ENCODE data around the gene TENT4A. TPM values are rescaled to one million over a fixed set of nuclear protein-coding genes. Genes with fewer than 3 reads are reported as not detected.

Gene TENT4A
- total and polyA plus RNA-seq, 8 donors, result 3.5 to 37.4 (median 15.8) TPM

DNA sequence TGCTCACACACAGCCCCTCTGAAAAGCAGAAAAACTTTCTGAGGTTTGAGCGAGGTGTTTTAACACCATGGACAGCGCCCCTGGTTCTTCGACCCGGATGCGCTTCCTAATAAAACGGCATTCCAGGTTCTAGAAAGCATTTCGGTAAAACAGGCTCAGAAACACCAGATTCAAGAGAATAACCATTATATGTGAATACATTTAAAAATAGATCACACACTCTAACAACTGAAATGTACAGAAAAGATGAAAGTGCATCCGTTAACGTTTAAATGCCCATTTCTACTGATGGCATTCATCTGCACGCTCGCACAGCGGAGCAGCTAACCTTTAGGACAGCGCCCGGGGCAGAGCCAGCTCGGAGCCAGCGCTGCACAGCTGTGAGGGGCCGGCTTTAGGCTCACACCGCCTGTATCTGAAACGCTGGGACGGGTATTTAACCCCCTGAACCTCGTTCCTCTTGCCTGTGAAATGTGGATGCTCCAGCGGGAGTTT is 26.3 kb upstream of the TENT4A start:
- Histone ChIP-seq H3K27me3 (peaks cover 0 to 53% (median 0%) of the 10 kb centered on the region in 3 donors), H3K36me3 (no peaks in the 10 kb centered on the region), H3K27ac (no peak overlapping the region), H3K4me1 (peaks cover 0 to 12% (median 3%) of the 10 kb centered on the region in 4 donors), H3K9me3 (no peaks in the 10 kb centered on the region), H3K4me3 (peak overlapping the region in 3 of 4 donors; percentile 25 to 36 (median 30))
- intact Hi-C loops (cut with DNase I; ENCODE audit: low total_unique reads), result no loop called here
- peak in 1 of 2 donors; percentile 82 for DNase-seq
- WGBS, 5 donors, result 2 to 5% (median 3%) methylated on average over 22 of the region's 22 CpGs
- TF ChIP-seq, protein P1, sequence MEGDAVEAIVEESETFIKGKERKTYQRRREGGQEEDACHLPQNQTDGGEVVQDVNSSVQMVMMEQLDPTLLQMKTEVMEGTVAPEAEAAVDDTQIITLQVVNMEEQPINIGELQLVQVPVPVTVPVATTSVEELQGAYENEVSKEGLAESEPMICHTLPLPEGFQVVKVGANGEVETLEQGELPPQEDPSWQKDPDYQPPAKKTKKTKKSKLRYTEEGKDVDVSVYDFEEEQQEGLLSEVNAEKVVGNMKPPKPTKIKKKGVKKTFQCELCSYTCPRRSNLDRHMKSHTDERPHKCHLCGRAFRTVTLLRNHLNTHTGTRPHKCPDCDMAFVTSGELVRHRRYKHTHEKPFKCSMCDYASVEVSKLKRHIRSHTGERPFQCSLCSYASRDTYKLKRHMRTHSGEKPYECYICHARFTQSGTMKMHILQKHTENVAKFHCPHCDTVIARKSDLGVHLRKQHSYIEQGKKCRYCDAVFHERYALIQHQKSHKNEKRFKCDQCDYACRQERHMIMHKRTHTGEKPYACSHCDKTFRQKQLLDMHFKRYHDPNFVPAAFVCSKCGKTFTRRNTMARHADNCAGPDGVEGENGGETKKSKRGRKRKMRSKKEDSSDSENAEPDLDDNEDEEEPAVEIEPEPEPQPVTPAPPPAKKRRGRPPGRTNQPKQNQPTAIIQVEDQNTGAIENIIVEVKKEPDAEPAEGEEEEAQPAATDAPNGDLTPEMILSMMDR (IDR thresholded peaks at IDR 0.05), result no peak
- TF ChIP-seq EP300 (IDR thresholded peaks at IDR 0.05), result no peak
- TF ChIP-seq POLR2AphosphoS5 (IDR thresholded peaks at IDR 0.05), result no peak

DNA sequence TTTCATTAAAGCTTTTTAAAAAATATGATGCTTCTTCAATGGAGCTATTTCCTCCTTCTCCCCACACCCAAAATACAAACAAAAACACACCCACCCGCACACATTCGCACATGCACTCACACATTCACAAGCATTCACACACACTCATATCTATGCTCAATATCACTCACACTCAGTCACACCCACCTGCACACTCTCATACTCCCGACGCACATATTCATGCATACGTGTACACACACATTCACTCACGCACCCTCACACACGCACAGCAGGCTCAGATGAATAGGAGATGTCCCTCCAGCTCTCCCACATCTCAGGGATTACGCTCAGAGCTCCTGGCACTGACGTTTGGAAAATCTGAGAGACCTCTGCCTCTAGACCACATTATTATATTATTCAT is 25.7 kb upstream of the TENT4A start:
- no peak for TF ChIP-seq POLR2AphosphoS5 (IDR thresholded peaks at IDR 0.05)
- no peak for TF ChIP-seq POLR2A (IDR thresholded peaks at IDR 0.05)
- TF ChIP-seq, protein P1 (IDR thresholded peaks at IDR 0.05), result no peak
- TF ChIP-seq EP300 (IDR thresholded peaks at IDR 0.05), result no peak
- 45 to 61% (median 59%) methylated on average over 9 of the region's 9 CpGs for WGBS, 5 donors
- intact Hi-C loops (cut with DNase I; ENCODE audit: low total_unique reads), result no loop called here

DNA sequence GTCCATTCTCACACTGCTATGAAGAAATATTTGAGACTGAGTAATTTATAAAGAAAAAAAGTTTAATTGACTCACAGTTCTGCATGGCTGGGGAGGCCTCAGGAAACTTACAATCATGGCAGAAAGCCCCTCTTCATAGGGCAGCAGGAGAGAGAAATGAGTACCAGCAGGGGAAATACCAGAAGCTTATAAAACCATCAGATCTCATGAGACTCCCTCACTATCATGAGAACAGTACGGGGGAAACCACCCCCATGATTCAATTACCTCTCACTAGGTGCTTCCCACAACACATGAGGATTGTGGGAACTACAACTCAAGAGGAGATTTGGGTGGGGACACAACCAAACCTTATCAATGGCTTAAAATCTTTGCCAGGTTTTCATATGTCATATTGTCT is 20.3 kb upstream of the TENT4A start:
- TF ChIP-seq POLR2AphosphoS5 (IDR thresholded peaks at IDR 0.05), result no peak
- TF ChIP-seq POLR2A (IDR thresholded peaks at IDR 0.05), result no peak
- TF ChIP-seq EP300 (IDR thresholded peaks at IDR 0.05), result no peak
- H3K4me3 ChIP-seq, result no peak overlapping the region
- DNase-seq, result no peak
- H3K27me3 ChIP-seq, result peaks cover 0 to 19% (median 0%) of the 10 kb centered on the region in 3 donors
- H3K36me3 ChIP-seq, result no peaks in the 10 kb centered on the region
- intact Hi-C loops (cut with DNase I; ENCODE audit: low total_unique reads), result no loop called here
- H3K4me1 ChIP-seq, result no peaks in the 10 kb centered on the region
- WGBS, 5 donors, result 48 to 65% (median 63%) methylated on average over 1 of the region's 1 CpG
- H3K9me3 ChIP-seq, result no peaks in the 10 kb centered on the region
- no peak overlapping the region for H3K27ac ChIP-seq

More for the DNA sequence above, 25.7 kb upstream of the TENT4A start:
- Histone ChIP-seq H3K27ac (no peak overlapping the region), H3K4me1 (peaks cover 0 to 12% (median 3%) of the 10 kb centered on the region in 4 donors), H3K4me3 (peak overlapping the region in 1 of 4 donors; percentile 36), H3K27me3 (peaks cover 0 to 48% (median 0%) of the 10 kb centered on the region in 3 donors), H3K9me3 (no peaks in the 10 kb centered on the region), H3K36me3 (no peaks in the 10 kb centered on the region)
- no peak for DNase-seq

DNA sequence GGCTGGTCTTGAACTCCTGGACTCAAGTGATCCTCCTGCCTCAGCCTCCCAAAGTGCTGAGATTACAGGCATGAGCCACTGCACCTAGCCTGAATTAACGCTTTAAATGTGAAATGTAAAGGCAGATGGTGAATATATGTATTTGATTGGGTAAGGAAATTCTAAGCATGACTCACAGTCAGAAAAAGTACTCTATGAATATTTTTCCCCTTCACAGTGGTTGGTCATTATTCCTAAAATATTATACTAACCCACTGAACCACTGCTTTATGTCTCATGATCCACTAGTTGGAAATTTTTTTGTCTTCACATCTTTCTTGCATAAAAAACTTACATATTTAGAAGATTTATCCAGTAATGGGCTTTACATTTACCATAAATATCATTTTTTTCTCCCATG is 14.5 kb upstream of the TENT4A start:
- Histone ChIP-seq H3K36me3 (no peaks in the 10 kb centered on the region), H3K4me1 (peaks cover 0 to 13% (median 4%) of the 10 kb centered on the region in 4 donors), H3K27me3 (peaks cover 0 to 26% (median 0%) of the 10 kb centered on the region in 3 donors), H3K4me3 (no peak overlapping the region), H3K27ac (no peak overlapping the region), H3K9me3 (no peaks in the 10 kb centered on the region)
- intact Hi-C loops (cut with DNase I; ENCODE audit: low total_unique reads), result no loop called here
- DNase-seq, result no peak
- no peak for TF ChIP-seq EP300 (IDR thresholded peaks at IDR 0.05)
- TF ChIP-seq POLR2AphosphoS5 (IDR thresholded peaks at IDR 0.05), result no peak
- TF ChIP-seq, protein P1 (IDR thresholded peaks at IDR 0.05), result no peak
- no peak for TF ChIP-seq POLR2A (IDR thresholded peaks at IDR 0.05)
- WGBS, 5 donors, result 68 to 98% (median 80%) methylated on average over 1 of the region's 1 CpG

DNA sequence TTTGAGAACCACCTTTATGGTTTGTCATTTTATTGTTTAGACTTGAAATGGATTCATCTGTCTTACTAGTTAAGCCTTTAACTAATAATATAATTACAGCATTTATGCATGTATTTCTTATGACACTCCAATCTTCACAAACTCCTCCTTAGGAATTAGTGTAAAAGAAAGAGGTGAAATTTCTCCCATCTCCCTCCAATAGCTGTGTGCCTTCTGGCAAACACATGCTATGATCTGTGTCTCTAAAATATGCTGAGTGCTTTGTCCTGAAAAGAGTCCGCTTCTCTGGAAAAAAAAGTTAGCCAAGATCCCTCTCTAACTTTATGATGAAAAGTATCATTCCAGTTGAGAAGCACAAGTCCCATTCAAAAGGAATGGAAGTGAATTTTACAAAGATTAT is 13.9 kb upstream of the TENT4A start:
- Histone ChIP-seq H3K27me3 (peaks cover 0 to 26% (median 0%) of the 10 kb centered on the region in 3 donors), H3K27ac (no peak overlapping the region), H3K36me3 (no peaks in the 10 kb centered on the region), H3K9me3 (no peaks in the 10 kb centered on the region), H3K4me3 (no peak overlapping the region), H3K4me1 (peaks cover 0 to 13% (median 7%) of the 10 kb centered on the region in 4 donors)
- TF ChIP-seq, protein P1 (IDR thresholded peaks at IDR 0.05), result no peak
- no peak for TF ChIP-seq POLR2A (IDR thresholded peaks at IDR 0.05)
- no peak for TF ChIP-seq POLR2AphosphoS5 (IDR thresholded peaks at IDR 0.05)
- no peak for TF ChIP-seq EP300 (IDR thresholded peaks at IDR 0.05)
- 68 to 90% (median 86%) methylated on average over 1 of the region's 1 CpG for WGBS, 5 donors
- intact Hi-C loops (cut with DNase I; ENCODE audit: low total_unique reads), result no loop called here
- DNase-seq, result no peak

Measured in stomach (tissue), 9 donors.